Astrocyte (in vitro differentiated cells and primary cell): ENCODE data around the gene TAF7.
A peak's percentile ranks its signal among the peaks of the same experiment; 100 is the strongest.

ENCODE experiments used
- CTCF ChIP-seq: IDR thresholded peaks from 2 replicates; pipeline ENCODE4 v1.5.1; 2011; ENCODE audit warnings: low read depth, mild to moderate bottlenecking, inconsistent platforms, low read length, moderate library complexity; ENCODE audit not compliant: insufficient read depth
- EZH2 ChIP-seq: IDR thresholded peaks from 2 replicates; pipeline ENCODE4 v1.6.1; 2012; ENCODE audit warnings: mild to moderate bottlenecking, low read length, inconsistent platforms; ENCODE audit not compliant: insufficient read depth

- TF ChIP-seq CTCF (peak; percentile 93), EZH2 (no peak)
These were observed at the start of gene TAF7 for GRCh38 chr5:141320225-141321169.
